Esophagus muscularis mucosa (tissue), 3 donors: ENCODE data around the gene BAMBI.

Experiments used
- CTCF ChIP-seq, 3 experiments: fragments of 200-600 bp in 2 of 3; fragments of 450-650 bp in 1 of 3; sonication (generic) in 2 of 3; IDR thresholded peaks; one replicate each; pipeline ENCODE4 v1.5.1; 2017 to 2019; ENCODE audit warnings: antibody characterized with exemption in 3 of 3, mild to moderate bottlenecking in 2 of 3, moderate library complexity in 1 of 3
- POLR2A ChIP-seq: fragments of 450-650 bp; IDR thresholded peaks from one replicate; pipeline ENCODE4 v1.6.1; 2017; ENCODE audit warnings: antibody characterized with exemption, moderate library complexity, mild to moderate bottlenecking, low read depth
- POLR2AphosphoS5 ChIP-seq, 2 donors: sonication (generic); formaldehyde crosslinking; IDR thresholded peaks; one replicate each; pipeline ENCODE4 v1.6.1; 2017; ENCODE audit warnings: antibody characterized with exemption in 2 of 2

DNA sequence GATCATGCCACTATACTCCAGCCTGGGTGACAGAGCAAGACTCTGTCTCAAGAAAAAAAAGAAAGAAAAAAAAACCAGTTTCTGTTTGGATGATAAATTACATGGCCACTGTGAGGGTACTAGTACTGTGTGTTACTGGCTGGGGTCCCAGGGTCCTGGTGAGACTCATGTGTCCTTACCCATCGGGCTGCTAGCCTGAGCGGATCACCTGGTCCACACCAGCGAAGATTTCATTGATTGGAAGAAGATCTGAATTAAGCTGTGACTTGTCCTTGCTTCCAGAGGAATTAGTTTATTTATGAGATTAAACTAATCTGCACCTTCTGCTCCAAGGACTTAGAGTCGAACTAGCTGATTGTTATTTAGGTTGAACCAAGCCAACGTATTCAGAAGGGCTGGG is 40.0 kb upstream of the BAMBI start:
- TF ChIP-seq POLR2A: no peak
- TF ChIP-seq CTCF (IDR thresholded peaks at IDR 0.05): no peak
- TF ChIP-seq POLR2AphosphoS5 (IDR thresholded peaks at IDR 0.05): no peak
